ENCODE measurements around the gene ADGRL2. TPM values are rescaled to one million over a fixed set of nuclear protein-coding genes. Genes with fewer than 3 reads are reported as not detected.

The ADGRL2 gene
- polyA plus RNA-seq, 1 donor from 2014 or later = 190 TPM

DNA sequence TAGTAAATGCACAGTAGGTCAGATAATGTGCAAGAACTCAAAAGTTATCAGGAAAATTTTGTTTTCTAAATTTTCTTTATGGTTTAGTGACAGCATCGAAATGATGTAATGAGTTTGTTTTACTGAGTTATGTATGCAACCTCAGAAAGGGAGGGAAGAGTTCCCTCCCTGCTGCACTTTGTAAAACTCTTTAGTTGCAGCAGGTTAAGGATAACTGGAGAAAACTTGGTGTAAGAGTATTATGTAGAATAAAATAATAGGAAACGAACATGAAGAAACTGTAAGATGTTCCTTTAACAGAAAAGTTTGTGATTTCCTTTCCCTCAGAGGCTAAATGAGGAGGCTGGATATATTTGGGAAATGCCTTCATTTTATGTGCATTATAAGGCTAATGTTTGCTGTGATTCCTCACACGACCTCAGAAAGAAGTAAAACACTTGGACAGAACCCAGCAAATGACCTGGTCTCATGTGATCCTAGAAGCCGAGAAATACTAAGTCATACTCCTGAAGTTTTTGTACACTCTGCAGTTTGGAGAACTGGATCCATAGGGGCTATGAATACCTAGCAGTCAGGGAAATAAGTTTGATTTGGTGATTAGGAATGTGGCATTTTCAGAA lies 35.4 kb downstream of the ADGRL2 start:
- H3K9me2 ChIP-seq (ENCODE audit: insufficient read depth, low read length) = no peaks in the 10 kb centered on the region
- H3K4me2 ChIP-seq (ENCODE audit: low read length) = no peak overlapping the region
- TF ChIP-seq MXI1 (conservative IDR thresholded peaks at IDR 0.05; ENCODE audit: poor library complexity, severe bottlenecking) (no peak), EZH2 (IDR thresholded peaks at IDR 0.05; ENCODE audit: borderline replicate concordance, insufficient read depth, low read length, poor library complexity, severe bottlenecking) (no peak), TAF1 (IDR thresholded peaks at IDR 0.05; ENCODE audit: low read depth) (no peak), EP300 (conservative IDR thresholded peaks at IDR 0.05; ENCODE audit: poor library complexity, severe bottlenecking) (no peak), RAD21 (conservative IDR thresholded peaks at IDR 0.05) (no peak), SMC3 (conservative IDR thresholded peaks at IDR 0.05; ENCODE audit: poor library complexity) (no peak), POLR2AphosphoS5 (IDR thresholded peaks at IDR 0.05) (no peak)
- TF ChIP-seq, protein P1, sequence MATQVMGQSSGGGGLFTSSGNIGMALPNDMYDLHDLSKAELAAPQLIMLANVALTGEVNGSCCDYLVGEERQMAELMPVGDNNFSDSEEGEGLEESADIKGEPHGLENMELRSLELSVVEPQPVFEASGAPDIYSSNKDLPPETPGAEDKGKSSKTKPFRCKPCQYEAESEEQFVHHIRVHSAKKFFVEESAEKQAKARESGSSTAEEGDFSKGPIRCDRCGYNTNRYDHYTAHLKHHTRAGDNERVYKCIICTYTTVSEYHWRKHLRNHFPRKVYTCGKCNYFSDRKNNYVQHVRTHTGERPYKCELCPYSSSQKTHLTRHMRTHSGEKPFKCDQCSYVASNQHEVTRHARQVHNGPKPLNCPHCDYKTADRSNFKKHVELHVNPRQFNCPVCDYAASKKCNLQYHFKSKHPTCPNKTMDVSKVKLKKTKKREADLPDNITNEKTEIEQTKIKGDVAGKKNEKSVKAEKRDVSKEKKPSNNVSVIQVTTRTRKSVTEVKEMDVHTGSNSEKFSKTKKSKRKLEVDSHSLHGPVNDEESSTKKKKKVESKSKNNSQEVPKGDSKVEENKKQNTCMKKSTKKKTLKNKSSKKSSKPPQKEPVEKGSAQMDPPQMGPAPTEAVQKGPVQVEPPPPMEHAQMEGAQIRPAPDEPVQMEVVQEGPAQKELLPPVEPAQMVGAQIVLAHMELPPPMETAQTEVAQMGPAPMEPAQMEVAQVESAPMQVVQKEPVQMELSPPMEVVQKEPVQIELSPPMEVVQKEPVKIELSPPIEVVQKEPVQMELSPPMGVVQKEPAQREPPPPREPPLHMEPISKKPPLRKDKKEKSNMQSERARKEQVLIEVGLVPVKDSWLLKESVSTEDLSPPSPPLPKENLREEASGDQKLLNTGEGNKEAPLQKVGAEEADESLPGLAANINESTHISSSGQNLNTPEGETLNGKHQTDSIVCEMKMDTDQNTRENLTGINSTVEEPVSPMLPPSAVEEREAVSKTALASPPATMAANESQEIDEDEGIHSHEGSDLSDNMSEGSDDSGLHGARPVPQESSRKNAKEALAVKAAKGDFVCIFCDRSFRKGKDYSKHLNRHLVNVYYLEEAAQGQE (IDR thresholded peaks at IDR 0.05; ENCODE audit: borderline replicate concordance) = no peak
- TF ChIP-seq, protein P2, sequence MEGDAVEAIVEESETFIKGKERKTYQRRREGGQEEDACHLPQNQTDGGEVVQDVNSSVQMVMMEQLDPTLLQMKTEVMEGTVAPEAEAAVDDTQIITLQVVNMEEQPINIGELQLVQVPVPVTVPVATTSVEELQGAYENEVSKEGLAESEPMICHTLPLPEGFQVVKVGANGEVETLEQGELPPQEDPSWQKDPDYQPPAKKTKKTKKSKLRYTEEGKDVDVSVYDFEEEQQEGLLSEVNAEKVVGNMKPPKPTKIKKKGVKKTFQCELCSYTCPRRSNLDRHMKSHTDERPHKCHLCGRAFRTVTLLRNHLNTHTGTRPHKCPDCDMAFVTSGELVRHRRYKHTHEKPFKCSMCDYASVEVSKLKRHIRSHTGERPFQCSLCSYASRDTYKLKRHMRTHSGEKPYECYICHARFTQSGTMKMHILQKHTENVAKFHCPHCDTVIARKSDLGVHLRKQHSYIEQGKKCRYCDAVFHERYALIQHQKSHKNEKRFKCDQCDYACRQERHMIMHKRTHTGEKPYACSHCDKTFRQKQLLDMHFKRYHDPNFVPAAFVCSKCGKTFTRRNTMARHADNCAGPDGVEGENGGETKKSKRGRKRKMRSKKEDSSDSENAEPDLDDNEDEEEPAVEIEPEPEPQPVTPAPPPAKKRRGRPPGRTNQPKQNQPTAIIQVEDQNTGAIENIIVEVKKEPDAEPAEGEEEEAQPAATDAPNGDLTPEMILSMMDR (IDR thresholded peaks at IDR 0.05; ENCODE audit: poor library complexity, severe bottlenecking) = no peak
- H3K79me2 ChIP-seq (replicated peaks; ENCODE audit: insufficient read depth, low read length) = peaks cover 95% of the 10 kb centered on the region
- H3K27me3 ChIP-seq (ENCODE audit: insufficient read depth, low read depth, low read length) = no peaks in the 10 kb centered on the region
- H2AFZ ChIP-seq (ENCODE audit: low read depth, low read length) = no peak overlapping the region
- H3K36me3 ChIP-seq (ENCODE audit: insufficient read depth, low read length) = no peaks in the 10 kb centered on the region
- H4K20me1 ChIP-seq (ENCODE audit: insufficient read depth) = no peaks in the 10 kb centered on the region
- H3K9ac ChIP-seq (ENCODE audit: low read length) = no peak overlapping the region
- no peak overlapping the region for H3K27ac ChIP-seq (ENCODE audit: low read length)
- no peaks in the 10 kb centered on the region for H3F3A ChIP-seq (ENCODE audit: insufficient read depth, low read length, poor library complexity, severe bottlenecking)
- H3K9me3 ChIP-seq (ENCODE audit: low read length) = no peaks in the 10 kb centered on the region
- no peak overlapping the region for H3K4me3 ChIP-seq (ENCODE audit: low read length)

DNA sequence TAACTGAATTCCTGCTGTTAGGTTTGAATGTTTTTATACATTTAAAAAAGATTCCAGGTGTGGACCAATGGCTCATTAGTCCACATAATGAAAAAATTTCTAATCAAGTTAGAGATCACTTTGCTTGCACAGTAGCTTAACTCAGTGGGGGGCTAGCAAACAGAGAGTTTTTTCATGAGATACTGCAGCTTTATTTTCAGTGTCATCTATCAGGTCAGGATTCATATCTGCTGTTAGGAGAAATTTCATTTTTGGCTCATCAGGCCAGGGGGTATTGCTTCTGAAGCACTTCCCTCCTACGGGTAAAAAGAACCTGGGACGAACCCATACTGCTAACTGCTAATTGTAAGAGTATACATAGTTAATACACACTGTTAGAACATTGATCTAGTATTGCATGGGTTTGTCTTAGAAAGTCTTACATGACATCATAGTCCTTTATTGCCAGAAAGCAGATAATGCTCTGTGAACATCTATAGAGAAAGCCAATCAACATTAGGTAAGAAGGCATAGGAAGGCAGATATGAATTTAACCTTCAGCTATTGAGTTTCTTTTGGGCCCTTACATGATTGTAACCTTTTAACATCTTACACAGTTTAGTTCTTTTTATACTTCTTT lies 38.0 kb downstream of the ADGRL2 start:
- TF ChIP-seq POLR2AphosphoS5 (IDR thresholded peaks at IDR 0.05) (no peak), TAF1 (IDR thresholded peaks at IDR 0.05; ENCODE audit: low read depth) (no peak), SMC3 (conservative IDR thresholded peaks at IDR 0.05; ENCODE audit: poor library complexity) (no peak), EZH2 (IDR thresholded peaks at IDR 0.05; ENCODE audit: borderline replicate concordance, insufficient read depth, low read length, poor library complexity, severe bottlenecking) (no peak), MXI1 (conservative IDR thresholded peaks at IDR 0.05; ENCODE audit: poor library complexity, severe bottlenecking) (no peak), EP300 (conservative IDR thresholded peaks at IDR 0.05; ENCODE audit: poor library complexity, severe bottlenecking) (no peak), RAD21 (conservative IDR thresholded peaks at IDR 0.05) (no peak)
- TF ChIP-seq, protein P1 (IDR thresholded peaks at IDR 0.05; ENCODE audit: borderline replicate concordance) = no peak
- TF ChIP-seq, protein P2 (IDR thresholded peaks at IDR 0.05; ENCODE audit: poor library complexity, severe bottlenecking) = no peak
- H3F3A ChIP-seq (ENCODE audit: insufficient read depth, low read length, poor library complexity, severe bottlenecking) = no peaks in the 10 kb centered on the region
- no peaks in the 10 kb centered on the region for H3K27me3 ChIP-seq (ENCODE audit: insufficient read depth, low read depth, low read length)
- no peak overlapping the region for H3K4me2 ChIP-seq (ENCODE audit: low read length)
- peaks cover 88% of the 10 kb centered on the region for H3K79me2 ChIP-seq (replicated peaks; ENCODE audit: insufficient read depth, low read length)
- H3K4me3 ChIP-seq (ENCODE audit: low read length) = no peak overlapping the region
- H3K36me3 ChIP-seq (ENCODE audit: insufficient read depth, low read length) = no peaks in the 10 kb centered on the region
- H3K9me3 ChIP-seq (ENCODE audit: low read length) = no peaks in the 10 kb centered on the region
- no peak overlapping the region for H3K9ac ChIP-seq (ENCODE audit: low read length)
- H2AFZ ChIP-seq (ENCODE audit: low read depth, low read length) = no peak overlapping the region
- no peak overlapping the region for H3K27ac ChIP-seq (ENCODE audit: low read length)
- no peaks in the 10 kb centered on the region for H4K20me1 ChIP-seq (ENCODE audit: insufficient read depth)
- no peaks in the 10 kb centered on the region for H3K9me2 ChIP-seq (ENCODE audit: insufficient read depth, low read length)

Measured in neural cell (in vitro differentiated cells).